ENCODE data around the gene TRAF1. TPM values are rescaled to one million over a fixed set of nuclear protein-coding genes. Genes with fewer than 3 reads are reported as not detected.

The TRAF1 gene
- total and polyA plus RNA-seq, 4 experiments from 2014 or later: 7.8 to 181 (median 94.3) TPM

- ChIA-PET POLR2A (ENCODE audit: partially characterized antibody) (no interaction called here), CTCF (ENCODE audit: partially characterized antibody) (interaction anchor here (0.9 to 1.7 kb wide), 5 partner anchors 10 to 107 kb away, joined by 3 to 7 read pairs (median 3); no protein-coding TSS in a partner anchor)
- Histone ChIP-seq H3K4me1 (ENCODE audit: insufficient read depth, low read length) (no peaks in the 10 kb centered on the region), H3K4me3 (ENCODE audit: low read length in 2 of 2) (no peak overlapping the region), H3K27ac (ENCODE audit: low read depth, low read length) (no peak overlapping the region), H3K36me3 (ENCODE audit: insufficient read depth, low read length) (no peaks in the 10 kb centered on the region), H3K9me3 (ENCODE audit: control insufficient read depth in 1 of 2, low read length in 2 of 2) (no peaks in the 10 kb centered on the region), H3K27me3 (ENCODE audit: insufficient read depth, low read length) (no peaks in the 10 kb centered on the region)
- Mint-ChIP-seq H3K27me3 (no peaks in the 10 kb centered on the region), H3K4me3 (no peak overlapping the region), H3K36me3 (peaks cover 0 to 18% of the 10 kb centered on the region in 2 donors), H3K9me3 (no peaks in the 10 kb centered on the region), H3K4me1 (no peaks in the 10 kb centered on the region), H3K27ac (no peak overlapping the region)
- DNase-seq: no peak
- intact Hi-C loops (cut with micrococcal nuclease): no loop called here
These were observed 38.9 kb upstream of the TRAF1 start for GRCh38 chr9:120965344-120966012.

DNA sequence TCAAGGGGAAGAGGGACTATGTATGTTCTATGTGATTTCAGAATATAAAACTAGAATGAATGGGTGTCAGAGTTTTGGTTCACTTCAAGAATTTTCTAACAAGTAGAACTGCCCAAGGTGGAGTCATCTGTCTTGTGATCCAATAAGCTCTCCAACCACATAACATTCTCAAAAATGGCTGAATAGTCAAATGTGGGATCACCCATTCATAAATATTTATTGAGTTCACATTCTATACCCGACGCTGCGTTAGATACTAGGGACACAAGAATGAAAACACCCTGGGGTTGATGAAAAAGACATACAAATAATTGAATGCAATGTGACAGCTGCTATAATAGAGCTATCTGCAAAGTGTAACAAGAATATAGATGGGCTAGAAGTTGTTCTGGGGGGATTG is 35.3 kb upstream of the TRAF1 start:
- no peaks in the 10 kb centered on the region for H3K27me3 ChIP-seq (ENCODE audit: insufficient read depth, low read length)
- H3K4me1 Mint-ChIP-seq: no peaks in the 10 kb centered on the region
- peaks cover 0 to 15% of the 10 kb centered on the region in 2 donors for H3K36me3 Mint-ChIP-seq
- POLR2A ChIA-PET (ENCODE audit: partially characterized antibody): no interaction called here
- no peaks in the 10 kb centered on the region for H3K27me3 Mint-ChIP-seq
- no peak overlapping the region for H3K27ac Mint-ChIP-seq
- H3K27ac ChIP-seq (ENCODE audit: low read depth, low read length): no peak overlapping the region
- H3K4me1 ChIP-seq (ENCODE audit: insufficient read depth, low read length): no peaks in the 10 kb centered on the region
- no peak for DNase-seq
- H3K4me3 Mint-ChIP-seq: no peak overlapping the region
- no peaks in the 10 kb centered on the region for H3K36me3 ChIP-seq (ENCODE audit: insufficient read depth, low read length)
- intact Hi-C loops (cut with micrococcal nuclease): no loop called here
- CTCF ChIA-PET (ENCODE audit: partially characterized antibody): no interaction called here
- H3K9me3 ChIP-seq (ENCODE audit: control insufficient read depth in 1 of 2, low read length in 2 of 2): no peaks in the 10 kb centered on the region
- H3K9me3 Mint-ChIP-seq: no peaks in the 10 kb centered on the region
- no peak overlapping the region for H3K4me3 ChIP-seq (ENCODE audit: low read length in 2 of 2)

GRCh38 chr9:120960001-120960400 is 33.4 kb upstream of the TRAF1 start:
- intact Hi-C loops (cut with micrococcal nuclease): no loop called here
- Mint-ChIP-seq H3K27me3 (no peaks in the 10 kb centered on the region), H3K9me3 (no peaks in the 10 kb centered on the region)

DNA sequence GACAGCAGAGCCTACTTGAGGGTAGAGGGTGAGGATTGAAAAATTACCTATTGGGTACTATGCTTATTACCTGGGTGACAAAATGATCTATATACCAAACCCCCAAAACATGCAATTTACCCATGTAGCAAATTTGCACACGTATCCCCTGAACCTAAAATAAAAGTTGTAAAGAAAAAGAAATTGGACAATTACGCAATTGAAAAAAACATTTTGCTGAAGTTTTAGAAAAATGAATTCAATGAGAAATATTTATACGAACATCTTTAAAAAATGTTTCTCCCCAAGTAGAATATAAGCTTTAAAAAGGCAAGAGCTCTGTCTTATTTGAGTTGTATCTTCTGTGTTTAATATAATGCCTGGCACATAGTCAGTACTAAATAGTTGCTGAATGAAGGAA is 30.3 kb upstream of the TRAF1 start:
- H3K4me3 Mint-ChIP-seq: no peak overlapping the region
- POLR2A ChIA-PET (ENCODE audit: partially characterized antibody): no interaction called here
- H3K4me3 ChIP-seq (ENCODE audit: low read length in 2 of 2): no peak overlapping the region
- no peaks in the 10 kb centered on the region for H3K36me3 ChIP-seq (ENCODE audit: insufficient read depth, low read length)
- no peaks in the 10 kb centered on the region for H3K9me3 ChIP-seq (ENCODE audit: control insufficient read depth in 1 of 2, low read length in 2 of 2)
- no peaks in the 10 kb centered on the region for H3K4me1 Mint-ChIP-seq
- H3K9me3 Mint-ChIP-seq: no peaks in the 10 kb centered on the region
- H3K27me3 Mint-ChIP-seq: no peaks in the 10 kb centered on the region
- H3K27me3 ChIP-seq (ENCODE audit: insufficient read depth, low read length): no peaks in the 10 kb centered on the region
- peaks cover 0 to 7% of the 10 kb centered on the region in 2 donors for H3K36me3 Mint-ChIP-seq
- intact Hi-C loops (cut with micrococcal nuclease): no loop called here
- CTCF ChIA-PET (ENCODE audit: partially characterized antibody): no interaction called here
- DNase-seq: no peak
- H3K4me1 ChIP-seq (ENCODE audit: insufficient read depth, low read length): no peaks in the 10 kb centered on the region
- H3K27ac Mint-ChIP-seq: no peak overlapping the region
- H3K27ac ChIP-seq (ENCODE audit: low read depth, low read length): no peak overlapping the region

More at GRCh38 chr9:120960001-120960400, 33.4 kb upstream of the TRAF1 start:
- no peak overlapping the region for H3K4me3 Mint-ChIP-seq
- H3K27me3 ChIP-seq (ENCODE audit: insufficient read depth, low read length): no peaks in the 10 kb centered on the region
- H3K4me3 ChIP-seq (ENCODE audit: low read length in 2 of 2): no peak overlapping the region
- H3K27ac ChIP-seq (ENCODE audit: low read depth, low read length): no peak overlapping the region
- no peaks in the 10 kb centered on the region for H3K36me3 ChIP-seq (ENCODE audit: insufficient read depth, low read length)
- ChIA-PET CTCF (ENCODE audit: partially characterized antibody) (interaction anchor here (1.1 to 1.8 kb wide), 3 partner anchors 12 to 100 kb away, joined by 3 to 6 read pairs (median 3); no protein-coding TSS in a partner anchor), POLR2A (ENCODE audit: partially characterized antibody) (no interaction called here)
- H3K4me1 ChIP-seq (ENCODE audit: insufficient read depth, low read length): no peaks in the 10 kb centered on the region
- no peaks in the 10 kb centered on the region for H3K9me3 ChIP-seq (ENCODE audit: control insufficient read depth in 1 of 2, low read length in 2 of 2)
- DNase-seq: no peak
- H3K36me3 Mint-ChIP-seq: peaks cover 0 to 15% of the 10 kb centered on the region in 2 donors
- H3K27ac Mint-ChIP-seq: no peak overlapping the region
- H3K4me1 Mint-ChIP-seq: no peaks in the 10 kb centered on the region

GRCh38 chr9:120951960-120952618 is 25.5 kb upstream of the TRAF1 start:
- ChIA-PET POLR2A (ENCODE audit: partially characterized antibody) (no interaction called here), CTCF (ENCODE audit: partially characterized antibody) (interaction anchor here (1.7 to 1.9 kb wide), 2 partner anchors 15 to 29 kb away, joined by 5 to 6 read pairs; no protein-coding TSS in a partner anchor)
- H3K36me3 Mint-ChIP-seq: no peaks in the 10 kb centered on the region
- no peaks in the 10 kb centered on the region for H3K36me3 ChIP-seq (ENCODE audit: insufficient read depth, low read length)
- H3K9me3 ChIP-seq (ENCODE audit: control insufficient read depth in 1 of 2, low read length in 2 of 2): no peaks in the 10 kb centered on the region
- H3K27me3 Mint-ChIP-seq: no peaks in the 10 kb centered on the region
- H3K4me3 Mint-ChIP-seq: no peak overlapping the region
- H3K27me3 ChIP-seq (ENCODE audit: insufficient read depth, low read length): no peaks in the 10 kb centered on the region
- H3K27ac ChIP-seq (ENCODE audit: low read depth, low read length): no peak overlapping the region
- no peak overlapping the region for H3K27ac Mint-ChIP-seq
- H3K4me1 ChIP-seq (ENCODE audit: insufficient read depth, low read length): no peaks in the 10 kb centered on the region
- no peaks in the 10 kb centered on the region for H3K4me1 Mint-ChIP-seq
- H3K4me3 ChIP-seq (ENCODE audit: low read length in 2 of 2): no peak overlapping the region
- intact Hi-C loops (cut with micrococcal nuclease): no loop called here
- DNase-seq: no peak
- no peaks in the 10 kb centered on the region for H3K9me3 Mint-ChIP-seq

DNA sequence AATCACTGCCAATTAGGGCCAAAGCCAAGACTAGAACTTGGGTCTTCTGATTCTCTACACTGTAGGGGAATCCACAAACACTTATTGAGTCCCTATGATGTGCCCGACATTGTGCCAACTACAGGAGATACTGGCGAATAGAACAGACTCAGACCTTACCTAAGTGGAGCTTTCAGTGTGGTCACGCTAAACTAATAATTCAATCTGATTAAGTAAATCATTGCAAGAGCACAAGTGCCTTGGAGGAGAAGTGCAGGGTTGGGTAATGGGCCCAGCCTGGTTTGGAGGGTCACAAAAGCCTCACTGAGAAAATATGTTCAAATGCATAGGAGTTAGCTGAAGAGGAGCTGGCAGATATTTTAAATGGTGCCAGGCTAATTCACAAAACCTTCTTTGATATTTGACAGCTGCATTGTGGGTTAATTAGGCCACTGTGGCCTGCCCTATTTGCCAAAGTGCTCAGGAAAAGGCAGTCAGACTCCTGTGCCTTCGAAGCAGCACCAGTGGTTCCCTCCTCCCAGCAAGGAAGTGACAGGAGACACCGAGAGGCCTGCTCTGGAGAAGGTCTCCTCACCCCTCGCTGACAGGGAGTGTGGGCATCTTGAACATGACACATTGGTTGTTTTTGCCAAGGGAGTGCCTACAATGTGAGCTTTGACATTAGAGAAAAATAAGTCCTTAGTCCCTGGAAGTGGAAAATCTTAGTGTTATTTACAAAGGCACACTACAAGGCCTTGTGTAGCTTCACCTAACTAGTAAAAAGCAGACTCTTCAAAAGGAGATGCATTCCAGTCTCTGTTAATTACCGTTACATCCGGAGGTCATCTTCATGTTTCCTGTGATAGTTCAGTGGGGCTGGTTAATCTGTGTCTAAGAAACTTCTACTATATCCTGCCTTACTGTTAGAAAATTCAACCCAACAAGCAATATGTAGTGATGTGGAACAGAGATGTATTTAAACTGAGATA is 24.1 kb upstream of the TRAF1 start:
- Mint-ChIP-seq H3K36me3 (no peaks in the 10 kb centered on the region), H3K27ac (peak overlapping the region in 1 of 7 donors; percentile 26), H3K4me1 (no peaks in the 10 kb centered on the region), H3K4me3 (no peak overlapping the region), H3K9me3 (no peaks in the 10 kb centered on the region), H3K27me3 (no peaks in the 10 kb centered on the region)
- H3K27ac ChIP-seq (ENCODE audit: low read depth, low read length): no peak overlapping the region
- ChIA-PET POLR2A (ENCODE audit: partially characterized antibody) (interaction anchor here (0.8 kb wide), 1 partner anchor 22 kb away, joined by 3 read pairs; no protein-coding TSS in a partner anchor), CTCF (ENCODE audit: partially characterized antibody) (interaction anchor here (1.0 to 1.7 kb wide), 2 partner anchors 14 to 30 kb away, joined by 3 to 6 read pairs; no protein-coding TSS in a partner anchor)
- no peak overlapping the region for H3K4me3 ChIP-seq (ENCODE audit: low read length in 2 of 2)
- H3K4me1 ChIP-seq (ENCODE audit: insufficient read depth, low read length): no peaks in the 10 kb centered on the region
- H3K27me3 ChIP-seq (ENCODE audit: insufficient read depth, low read length): no peaks in the 10 kb centered on the region
- DNase-seq: no peak
- no peaks in the 10 kb centered on the region for H3K36me3 ChIP-seq (ENCODE audit: insufficient read depth, low read length)
- intact Hi-C loops (cut with micrococcal nuclease): no loop called here
- no peaks in the 10 kb centered on the region for H3K9me3 ChIP-seq (ENCODE audit: control insufficient read depth in 1 of 2, low read length in 2 of 2)

DNA sequence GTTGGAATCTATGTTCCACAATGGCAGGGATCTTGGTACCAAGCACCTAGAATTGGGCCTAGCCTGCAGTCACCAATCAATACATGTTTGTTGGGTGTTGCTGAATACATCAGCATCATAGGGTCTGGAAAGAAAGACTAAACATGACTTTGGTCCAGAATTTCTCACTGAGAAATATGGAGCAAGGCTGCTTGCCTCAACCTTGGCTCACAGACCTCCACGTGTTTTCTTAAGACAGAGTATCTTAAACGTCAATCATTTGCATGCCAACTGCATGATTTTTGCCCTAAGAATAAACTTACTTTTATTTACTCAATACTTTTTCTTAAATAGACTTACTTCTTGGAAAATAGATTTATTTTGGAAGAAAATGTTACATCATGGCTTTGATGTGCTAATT is 22.7 kb upstream of the TRAF1 start:
- H3K27ac Mint-ChIP-seq: no peak overlapping the region
- H3K36me3 Mint-ChIP-seq: no peaks in the 10 kb centered on the region
- Histone ChIP-seq H3K36me3 (ENCODE audit: insufficient read depth, low read length) (no peaks in the 10 kb centered on the region), H3K4me3 (ENCODE audit: low read length in 2 of 2) (no peak overlapping the region), H3K27ac (ENCODE audit: low read depth, low read length) (no peak overlapping the region), H3K9me3 (ENCODE audit: control insufficient read depth in 1 of 2, low read length in 2 of 2) (no peaks in the 10 kb centered on the region), H3K4me1 (ENCODE audit: insufficient read depth, low read length) (no peaks in the 10 kb centered on the region), H3K27me3 (ENCODE audit: insufficient read depth, low read length) (no peaks in the 10 kb centered on the region)
- no peaks in the 10 kb centered on the region for H3K27me3 Mint-ChIP-seq
- intact Hi-C loops (cut with micrococcal nuclease): no loop called here
- DNase-seq: no peak
- H3K4me1 Mint-ChIP-seq: no peaks in the 10 kb centered on the region
- POLR2A ChIA-PET (ENCODE audit: partially characterized antibody): no interaction called here
- CTCF ChIA-PET (ENCODE audit: partially characterized antibody): no interaction called here
- H3K9me3 Mint-ChIP-seq: no peaks in the 10 kb centered on the region
- no peak overlapping the region for H3K4me3 Mint-ChIP-seq
